K562 (cell line): ENCODE measurements around the gene PKD2.

ENCODE experiments used
- ELF1 ChIP-seq: fragments of 200-800 bp; sonication (Bioruptor generic); IDR thresholded peaks from 2 replicates; pipeline ENCODE4 v1.6.1; 2016; ENCODE audit warnings: missing genetic modification characterization, missing compliant biosample characterization
- EP300 ChIP-seq: IDR thresholded peaks from 2 replicates; pipeline ENCODE4 v1.6.1; 2012; ENCODE audit warnings: low read length, improper control_type of control experiment
- ESRRB ChIP-seq: fragments of 250-450 bp; sonication (Bioruptor Pico); IDR thresholded peaks from 2 replicates; pipeline ENCODE4 v1.5.0; 2020; ENCODE audit warnings: mild to moderate bottlenecking, moderate library complexity, borderline replicate concordance
- HDAC2 ChIP-seq: fragments of 450-650 bp; IDR thresholded peaks from 2 replicates; pipeline ENCODE4 v1.6.1; 2016; ENCODE audit warnings: mild to moderate bottlenecking
- MECOM ChIP-seq: fragments of 250-450 bp; sonication (Bioruptor Pico); IDR thresholded peaks from 2 replicates; pipeline ENCODE4 v1.8.0; 2022; ENCODE audit warnings: inconsistent platforms
- NFYB ChIP-seq: IDR thresholded peaks from 2 replicates; pipeline ENCODE4 v1.6.1; 2011; ENCODE audit warnings: mild to moderate bottlenecking, moderate library complexity; ENCODE audit not compliant: insufficient read length; ENCODE audit errors: extremely low read depth
- POLR2A ChIP-seq: fragments of 450-650 bp; conservative IDR thresholded peaks from 2 replicates; pipeline ENCODE4 v1.6.1; 2016
- PPARD ChIP-seq: fragments of 250-450 bp; sonication (Bioruptor Pico); IDR thresholded peaks from 2 replicates; pipeline ENCODE4 v1.8.0; 2022; ENCODE audit warnings: inconsistent platforms, mild to moderate bottlenecking, moderate library complexity
- ZNF76 ChIP-seq: fragments of 250-450 bp; sonication (Bioruptor Pico); IDR thresholded peaks from 2 replicates; pipeline ENCODE4 v1.4.0; 2020; ENCODE audit warnings: mild to moderate bottlenecking, moderate library complexity, borderline replicate concordance
- ZNF766 ChIP-seq: fragments of 200-800 bp; sonication (Bioruptor generic); conservative IDR thresholded peaks from 2 replicates; pipeline ENCODE4 v1.6.1; 2016; ENCODE audit warnings: missing genetic modification characterization, missing compliant biosample characterization
- TF ChIP-seq, protein P1 (sequence below), 3 experiments: IDR thresholded peaks in 2 of 3; conservative IDR thresholded peaks in 1 of 3; 2 replicates each; pipeline ENCODE4 v1.5.1; 2011 to 2012; ENCODE audit warnings: low read length in 3 of 3, mild to moderate bottlenecking in 3 of 3, control low read depth in 2 of 3, improper control_type of control experiment in 1 of 3, inconsistent platforms in 1 of 3, low read depth in 1 of 3, mixed read lengths in 1 of 3, moderate library complexity in 1 of 3; ENCODE audit not compliant: insufficient read depth in 2 of 3

- TF ChIP-seq EP300 = no peak
- TF ChIP-seq, protein P1, sequence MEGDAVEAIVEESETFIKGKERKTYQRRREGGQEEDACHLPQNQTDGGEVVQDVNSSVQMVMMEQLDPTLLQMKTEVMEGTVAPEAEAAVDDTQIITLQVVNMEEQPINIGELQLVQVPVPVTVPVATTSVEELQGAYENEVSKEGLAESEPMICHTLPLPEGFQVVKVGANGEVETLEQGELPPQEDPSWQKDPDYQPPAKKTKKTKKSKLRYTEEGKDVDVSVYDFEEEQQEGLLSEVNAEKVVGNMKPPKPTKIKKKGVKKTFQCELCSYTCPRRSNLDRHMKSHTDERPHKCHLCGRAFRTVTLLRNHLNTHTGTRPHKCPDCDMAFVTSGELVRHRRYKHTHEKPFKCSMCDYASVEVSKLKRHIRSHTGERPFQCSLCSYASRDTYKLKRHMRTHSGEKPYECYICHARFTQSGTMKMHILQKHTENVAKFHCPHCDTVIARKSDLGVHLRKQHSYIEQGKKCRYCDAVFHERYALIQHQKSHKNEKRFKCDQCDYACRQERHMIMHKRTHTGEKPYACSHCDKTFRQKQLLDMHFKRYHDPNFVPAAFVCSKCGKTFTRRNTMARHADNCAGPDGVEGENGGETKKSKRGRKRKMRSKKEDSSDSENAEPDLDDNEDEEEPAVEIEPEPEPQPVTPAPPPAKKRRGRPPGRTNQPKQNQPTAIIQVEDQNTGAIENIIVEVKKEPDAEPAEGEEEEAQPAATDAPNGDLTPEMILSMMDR (IDR thresholded peaks at IDR 0.05 in 2 of 3, conservative IDR thresholded peaks at IDR 0.05 in 1 of 3; ENCODE audit: insufficient read depth in 2 of 3, low read depth in 1 of 3, low read length in 3 of 3) = no peak
- no peak for TF ChIP-seq PPARD (CRISPR knock-in tag)
- no peak for TF ChIP-seq ESRRB (CRISPR knock-in tag)
- no peak for TF ChIP-seq HDAC2
- no peak for TF ChIP-seq ZNF766 (CRISPR knock-in tag)
- TF ChIP-seq POLR2A = no peak
- TF ChIP-seq NFYB = no peak
- no peak for TF ChIP-seq ZNF76 (CRISPR knock-in tag)
- TF ChIP-seq MECOM (CRISPR knock-in tag) = no peak
- TF ChIP-seq ELF1 (tag) = no peak
These were observed 97.6 kb downstream of the PKD2 start for GRCh38 chr4:88104902-88105610.
